K562 (cell line): Measurements from ENCODE around the gene ALK. TPM values are rescaled to one million over a fixed set of nuclear protein-coding genes. Genes with fewer than 3 reads are reported as not detected.

Experiments
- ATAC-seq: fragments of 200-7000 bp; cut with Tn5 transposase; 3 replicates; pipeline ENCODE4 v1.9.1; 2020; ENCODE audit warnings: moderate library complexity
- BruUV-seq: library from RNA; stranded (reverse); fragments of 400-500 nt; replicated peaks from 2 replicates; lab custom pipeline; 2021; lab: Mats Ljungman, UMichigan
- CTCF ChIA-PET: fragments of 300-600 bp; formaldehyde crosslinking; extraction: SDS; loops from one replicate; lab custom pipeline; 2021; ENCODE audit warnings: low intra/inter-chr PET ratio; lab: Yijun Ruan, JAX
- POLR2A ChIA-PET: fragments of 300-600, 350-650 bp; sonication (Branson Sonifier 250); formaldehyde crosslinking; extraction: SDS; loops from one replicate; lab custom pipeline; 2021; ENCODE audit warnings: antibody characterized with exemption, inconsistent platforms; lab: Yijun Ruan, JAX
- DNase-seq, 4 experiments: peaks; one replicate each; pipeline versions ENCODE4 v3.0.0 to v3.0.0-alpha.2; 2011 to 2018; ENCODE audit warnings: low spot score in 3 of 4, mixed read lengths in 3 of 4; ENCODE audit errors: extremely low read depth in 1 of 4
- FAIRE-seq: peaks from 2 replicates; lab custom pipeline; 2011; peaks lifted over from hg19 to GRCh38; lab: Jason Lieb, UNC
- H2AFZ ChIP-seq: 2 replicates; pipeline ENCODE4 v1.6.0; 2011; ENCODE audit warnings: low read depth, low read length, control low read depth, inconsistent platforms
- H3K27ac ChIP-seq: fragments of 200-600 bp; 3 replicates; pipeline ENCODE4 v1.8.0; 2011; ENCODE audit warnings: low read depth, mild to moderate bottlenecking, control low read depth, inconsistent platforms, low read length, moderate library complexity, mixed read lengths; ENCODE audit errors: extremely low read depth
- H3K27me3 ChIP-seq, 2 experiments: fragments of 300-600 bp in 1 of 2; 2 replicates in 1 of 2; 3 replicates in 1 of 2; pipeline versions ENCODE4 v1.6.0 to v1.8.0; 2011; ENCODE audit warnings: inconsistent platforms in 2 of 2, low read length in 2 of 2, mild to moderate bottlenecking in 1 of 2, mixed read lengths in 1 of 2, moderate library complexity in 1 of 2; ENCODE audit not compliant: control insufficient read depth in 2 of 2, insufficient read depth in 2 of 2
- H3K36me3 ChIP-seq: fragments of 300-600 bp; 3 replicates; pipeline ENCODE4 v1.8.0; 2011; ENCODE audit warnings: mild to moderate bottlenecking, low read length, inconsistent platforms; ENCODE audit not compliant: control insufficient read depth, insufficient read depth
- H3K4me1 ChIP-seq, 2 experiments: fragments of 200-600 bp in 1 of 2; replicated peaks in 1 of 2; 2 replicates in 1 of 2; 3 replicates in 1 of 2; pipeline versions ENCODE4 v1.5.1 to v1.8.0; 2011; ENCODE audit warnings: inconsistent platforms in 2 of 2, low read length in 2 of 2, mild to moderate bottlenecking in 1 of 2, mixed read lengths in 1 of 2, moderate library complexity in 1 of 2; ENCODE audit not compliant: control insufficient read depth in 2 of 2, insufficient read depth in 2 of 2
- H3K4me2 ChIP-seq: 2 replicates; pipeline ENCODE4 v1.6.1; 2011; ENCODE audit warnings: low read length, control low read depth, inconsistent platforms, mixed read lengths; ENCODE audit not compliant: insufficient read depth
- H3K4me3 ChIP-seq: fragments of 200-600 bp; sonication (generic), shearing (Covaris generic); 2 replicates; pipeline ENCODE4 v1.5.1; 2016; ENCODE audit warnings: control low read depth, inconsistent platforms
- H3K79me2 ChIP-seq: fragments of 200-600 bp; 3 replicates; pipeline ENCODE4 v1.8.0; 2011; ENCODE audit warnings: low read length, inconsistent platforms; ENCODE audit not compliant: control insufficient read depth, insufficient read depth
- H3K9ac ChIP-seq, 2 experiments: 2 replicates each; pipeline versions ENCODE4 v1.6.0 to v1.6.1; 2011; ENCODE audit warnings: low read depth in 2 of 2, low read length in 2 of 2, control low read depth in 1 of 2, inconsistent platforms in 1 of 2, mild to moderate bottlenecking in 1 of 2, mixed read lengths in 1 of 2; ENCODE audit not compliant: insufficient read depth in 1 of 2
- H3K9me1 ChIP-seq: one replicate; pipeline ENCODE4 v1.6.0; 2011; ENCODE audit warnings: inconsistent platforms, mild to moderate bottlenecking, low read length, moderate library complexity; ENCODE audit not compliant: control insufficient read depth, insufficient read depth
- H3K9me3 ChIP-seq: replicated peaks from 2 replicates; pipeline ENCODE4 v1.5.1; 2011; ENCODE audit warnings: low read depth, low read length, inconsistent platforms; ENCODE audit not compliant: control insufficient read depth, insufficient read depth
- H4K20me1 ChIP-seq: replicated peaks from 2 replicates; pipeline ENCODE4 v1.6.1; 2011; ENCODE audit warnings: low read length, inconsistent platforms, mixed read lengths; ENCODE audit not compliant: control insufficient read depth, insufficient read depth
- CAMTA2 ChIP-seq: fragments of 250-450 bp; sonication (Bioruptor Pico); conservative IDR thresholded peaks from 2 replicates; pipeline ENCODE4 v1.5.1; 2022
- CHCHD3 ChIP-seq: fragments of 250-450 bp; sonication (Bioruptor Pico); IDR thresholded peaks from 2 replicates; pipeline ENCODE4 v2.1.2; 2022; ENCODE audit warnings: mild to moderate bottlenecking
- NR2C2 ChIP-seq, 2 experiments: fragments of 200-800 bp in 1 of 2; sonication (Bioruptor generic) in 1 of 2; sonication (generic) in 1 of 2; formaldehyde crosslinking in 1 of 2; IDR thresholded peaks; 2 replicates each; pipeline versions ENCODE4 v1.6.1 to v1.8.0; 2016 to 2022; ENCODE audit warnings: mild to moderate bottlenecking in 1 of 2, missing compliant biosample characterization in 1 of 2, missing genetic modification characterization in 1 of 2, missing genetic modification reagents in 1 of 2
- SRF ChIP-seq, 2 experiments: fragments of 250-450, 450-650 bp in 1 of 2; sonication (Bioruptor Pico) in 1 of 2; sonication (generic) in 1 of 2; formaldehyde crosslinking; IDR thresholded peaks; 2 replicates each; pipeline versions ENCODE4 v1.5.0 to v1.5.1; 2020 to 2022; ENCODE audit warnings: mild to moderate bottlenecking in 1 of 2, missing genetic modification reagents in 1 of 2
- TSC22D4 ChIP-seq: fragments of 450-650 bp; IDR thresholded peaks from 2 replicates; pipeline ENCODE4 v1.6.1; 2016; ENCODE audit warnings: missing genetic modification characterization, missing biosample characterization, control low read depth
- WGBS: fragments of 100-300 bp; shearing (Covaris generic); methylation state at CpG from one replicate; pipeline ENCODE4 v1.1.6; 2016; ENCODE audit warnings: low coverage, mixed read lengths; ENCODE audit not compliant: insufficient coverage; ENCODE audit errors: missing lambda C conversion rate; 5-methylcytosine and 5-hydroxymethylcytosine counted together
- in situ Hi-C: fragments of 300-500 bp; cut with MboI; formaldehyde crosslinking; loops from 4 replicates; pipeline ENCODE4 v1.15.0; 2018; ENCODE audit warnings: inconsistent platforms, mixed read lengths
- intact Hi-C: fragments of 100-400 bp; cut with micrococcal nuclease; formaldehyde crosslinking; loops from 2 replicates; pipeline ENCODE4 v1.14.2; 2022
- polyA plus RNA-seq, 8 experiments: library from polyadenylated mRNA; depleted of rRNA in 4 of 8; stranded (reverse) in 5 of 8; unstranded in 3 of 8; fragments of >200 nt; fragmentation: Nextera tagmentation in 2 of 8; fragmentation: Illumina TruSeq in 1 of 8; extraction: Ambion mirVana in 2 of 8; extraction: Trizol in 1 of 8; gene quantifications; 2 replicates each; pipeline versions ENCODE4 v1.2.1 to v1.2.3, GENCODE V29; 2011 to 2014; ENCODE audit warnings: inconsistent platforms in 1 of 8, missing spikeins in 1 of 8
- total RNA-seq, 7 experiments: library from RNA; depleted of rRNA in 6 of 7; stranded (reverse); fragments of >200 nt in 6 of 7; fragmentation: Illumina TruSeq in 2 of 7; extraction: Trizol in 2 of 7; gene quantifications; 2 replicates each; pipeline versions ENCODE4 v1.2.1 to v1.2.3, GENCODE V29; 2011 to 2021; ENCODE audit warnings: low replicate concordance in 1 of 7
- TF ChIP-seq, protein P1 (sequence below): fragments of 250-450 bp; sonication (Bioruptor Pico); IDR thresholded peaks from 2 replicates; pipeline ENCODE4 v1.5.0; 2021; ENCODE audit warnings: mild to moderate bottlenecking, moderate library complexity
- TF ChIP-seq, protein P2 (sequence below): sonication (generic); formaldehyde crosslinking; IDR thresholded peaks from 2 replicates; pipeline ENCODE4 v1.4.0; 2020; ENCODE audit warnings: mild to moderate bottlenecking, missing genetic modification reagents
- TF ChIP-seq, protein P3 (sequence below): fragments of 250-450 bp; sonication (Bioruptor Pico); IDR thresholded peaks from 2 replicates; pipeline ENCODE4 v1.8.0; 2022; ENCODE audit warnings: moderate library complexity, mild to moderate bottlenecking, inconsistent platforms

ALK gene
- total and polyA plus RNA-seq, 9 of the 15 experiments (the other 6 are each of a cell fraction or from before 2014, with no cell fraction given), result not detected

DNA sequence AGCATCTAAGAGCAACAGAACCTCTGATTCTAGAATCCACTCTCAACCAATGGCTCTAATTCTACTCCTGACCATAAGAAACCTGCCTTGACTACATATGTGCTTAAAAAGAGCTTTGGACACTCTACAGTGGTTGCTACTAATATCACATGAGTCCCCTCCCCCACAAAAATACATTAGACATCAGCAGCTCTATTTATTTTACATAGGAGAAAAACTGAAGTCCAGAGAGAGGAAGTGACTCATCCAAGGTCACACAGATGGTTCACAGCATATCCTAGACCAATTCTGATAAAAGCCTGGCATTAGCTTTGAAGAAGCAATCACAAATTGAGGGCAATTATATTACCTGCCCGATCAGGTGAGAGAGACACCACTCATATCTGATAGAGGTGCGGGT lies 49.8 kb downstream of the ALK start:
- no TSS peak for BruUV-seq
- Histone ChIP-seq H3K27ac (no peak overlapping the region), H4K20me1 (no peaks in the 10 kb centered on the region), H2AFZ (no peak overlapping the region), H3K9me1 (no peaks in the 10 kb centered on the region), H3K9me3 (no peaks in the 10 kb centered on the region; the same call in 1 of the 2 replicates), H3K4me3 (no peak overlapping the region), H3K27me3 (no peaks in the 10 kb centered on the region; a peak in 1 of 5 replicates), H3K4me1 (no peaks in the 10 kb centered on the region), H3K9ac (no peak overlapping the region), H3K79me2 (no peaks in the 10 kb centered on the region), H3K4me2 (no peak overlapping the region), H3K36me3 (no peaks in the 10 kb centered on the region)
- DNase-seq, result no peak
- POLR2A ChIA-PET, result no interaction called here
- WGBS, result 0% methylated on average over 2 of the region's 2 CpGs
- ATAC-seq, result no peak
- TF ChIP-seq CAMTA2 (CRISPR knock-in tag), result no peak
- intact Hi-C loops, result no loop called here
- CTCF ChIA-PET, result no interaction called here
- in situ Hi-C loops, result no loop called here
- FAIRE-seq, result no peak

DNA sequence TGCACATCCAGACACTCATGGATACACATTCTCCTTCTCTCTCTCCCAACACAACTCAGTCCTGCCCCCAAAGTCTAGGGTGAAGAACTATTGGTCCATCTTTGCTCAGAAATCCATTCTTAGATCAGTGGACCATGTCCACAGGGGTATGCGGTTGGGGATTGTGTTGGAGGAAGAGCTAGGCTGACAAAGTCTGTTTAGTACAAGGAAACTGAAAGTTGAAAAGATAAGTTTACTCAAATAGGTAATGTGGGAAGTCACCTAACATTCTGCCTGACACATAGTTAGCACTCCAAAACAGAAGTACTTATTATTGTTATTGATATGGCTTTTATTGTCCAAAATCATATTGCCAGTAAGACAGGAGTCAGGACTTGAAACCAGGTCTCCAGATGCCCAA lies 55.9 kb downstream of the ALK start:
- no peaks in the 10 kb centered on the region for H3K9me1 ChIP-seq
- H4K20me1 ChIP-seq, result no peaks in the 10 kb centered on the region
- ChIA-PET CTCF (no interaction called here), POLR2A (interaction anchor here (1.0 kb wide), 1 partner anchor 69 kb away, joined by 3 read pairs; no protein-coding TSS in a partner anchor)
- no peaks in the 10 kb centered on the region for H3K9me3 ChIP-seq
- H3K4me1 ChIP-seq, result no peaks in the 10 kb centered on the region
- H3K4me3 ChIP-seq, result no peak overlapping the region
- H3K36me3 ChIP-seq, result no peaks in the 10 kb centered on the region
- no peak overlapping the region for H3K9ac ChIP-seq
- intact Hi-C loops, result no loop called here
- H3K79me2 ChIP-seq, result no peaks in the 10 kb centered on the region
- WGBS, result 0% methylated on average over 1 of the region's 1 CpG
- no peaks in the 10 kb centered on the region for H3K27me3 ChIP-seq
- ATAC-seq (no peak), FAIRE-seq (no peak), DNase-seq (no peak)
- in situ Hi-C loops, result no loop called here
- no TSS peak for BruUV-seq
- no peak overlapping the region for H3K4me2 ChIP-seq
- no peak overlapping the region for H3K27ac ChIP-seq
- H2AFZ ChIP-seq, result no peak overlapping the region
- TF ChIP-seq, protein P1, sequence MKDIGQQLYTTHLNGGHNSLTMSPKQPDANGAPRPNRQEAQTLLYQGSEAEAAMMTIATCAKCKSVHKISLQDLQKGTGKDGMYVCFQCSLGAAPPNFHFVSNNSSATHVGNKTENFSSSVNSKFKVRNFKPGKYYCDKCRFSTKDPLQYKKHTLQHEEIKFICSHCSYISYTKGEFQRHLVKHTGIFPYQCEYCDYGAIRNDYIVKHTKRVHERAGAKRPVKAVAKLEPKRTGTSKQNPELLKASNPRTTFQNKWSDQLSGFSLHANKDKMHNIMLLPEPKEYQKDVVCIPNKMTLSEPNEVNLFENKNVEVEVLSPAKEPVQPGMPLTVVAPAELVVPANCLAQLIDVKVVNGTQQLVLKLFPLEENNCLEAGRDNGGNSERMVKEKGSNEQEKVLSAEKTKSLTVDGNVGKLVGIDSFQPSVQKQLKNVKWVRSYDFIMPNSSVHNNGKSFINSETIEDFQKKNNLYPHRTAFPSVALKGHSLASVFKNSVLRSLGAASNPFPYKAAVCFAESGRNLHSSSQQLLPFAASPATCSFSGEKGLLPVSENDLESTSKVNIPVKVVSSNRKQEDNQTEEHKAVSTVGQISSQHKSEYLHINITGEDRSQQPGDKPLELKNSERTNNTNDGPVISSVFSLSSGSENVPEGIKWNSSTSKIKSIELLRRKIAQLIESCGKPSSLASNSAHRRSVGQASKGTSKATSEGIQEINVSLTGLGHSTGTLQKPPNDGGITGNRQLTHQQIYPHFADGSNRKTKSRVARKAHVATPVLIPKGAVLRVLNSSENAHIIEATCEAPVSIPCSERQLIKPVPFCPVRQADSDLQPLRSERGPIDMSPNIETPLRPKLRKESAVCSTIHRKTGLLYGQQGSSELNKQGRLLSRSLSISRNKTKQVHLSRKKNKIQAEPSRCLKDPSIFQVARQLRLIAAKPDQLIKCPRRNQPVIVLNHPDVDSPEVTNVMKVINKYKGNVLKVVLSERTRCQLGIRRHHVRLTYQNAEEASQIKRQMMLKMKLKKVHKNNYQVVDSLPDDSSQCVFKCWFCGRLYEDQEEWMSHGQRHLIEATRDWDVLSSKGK (CRISPR knock-in tag), result no peak
- no peak for TF ChIP-seq CHCHD3
- TF ChIP-seq, protein P2, sequence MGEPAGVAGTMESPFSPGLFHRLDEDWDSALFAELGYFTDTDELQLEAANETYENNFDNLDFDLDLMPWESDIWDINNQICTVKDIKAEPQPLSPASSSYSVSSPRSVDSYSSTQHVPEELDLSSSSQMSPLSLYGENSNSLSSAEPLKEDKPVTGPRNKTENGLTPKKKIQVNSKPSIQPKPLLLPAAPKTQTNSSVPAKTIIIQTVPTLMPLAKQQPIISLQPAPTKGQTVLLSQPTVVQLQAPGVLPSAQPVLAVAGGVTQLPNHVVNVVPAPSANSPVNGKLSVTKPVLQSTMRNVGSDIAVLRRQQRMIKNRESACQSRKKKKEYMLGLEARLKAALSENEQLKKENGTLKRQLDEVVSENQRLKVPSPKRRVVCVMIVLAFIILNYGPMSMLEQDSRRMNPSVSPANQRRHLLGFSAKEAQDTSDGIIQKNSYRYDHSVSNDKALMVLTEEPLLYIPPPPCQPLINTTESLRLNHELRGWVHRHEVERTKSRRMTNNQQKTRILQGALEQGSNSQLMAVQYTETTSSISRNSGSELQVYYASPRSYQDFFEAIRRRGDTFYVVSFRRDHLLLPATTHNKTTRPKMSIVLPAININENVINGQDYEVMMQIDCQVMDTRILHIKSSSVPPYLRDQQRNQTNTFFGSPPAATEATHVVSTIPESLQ, result no peak
- TF ChIP-seq TSC22D4 (tag), result no peak
- no peak for TF ChIP-seq NR2C2 (CRISPR knock-in tag; IDR thresholded peaks at IDR 0.05)
- TF ChIP-seq NR2C2 (tag; IDR thresholded peaks at IDR 0.05), result no peak
- TF ChIP-seq SRF (CRISPR knock-in tag; IDR thresholded peaks at IDR 0.05), result no peak
- TF ChIP-seq, protein P3, sequence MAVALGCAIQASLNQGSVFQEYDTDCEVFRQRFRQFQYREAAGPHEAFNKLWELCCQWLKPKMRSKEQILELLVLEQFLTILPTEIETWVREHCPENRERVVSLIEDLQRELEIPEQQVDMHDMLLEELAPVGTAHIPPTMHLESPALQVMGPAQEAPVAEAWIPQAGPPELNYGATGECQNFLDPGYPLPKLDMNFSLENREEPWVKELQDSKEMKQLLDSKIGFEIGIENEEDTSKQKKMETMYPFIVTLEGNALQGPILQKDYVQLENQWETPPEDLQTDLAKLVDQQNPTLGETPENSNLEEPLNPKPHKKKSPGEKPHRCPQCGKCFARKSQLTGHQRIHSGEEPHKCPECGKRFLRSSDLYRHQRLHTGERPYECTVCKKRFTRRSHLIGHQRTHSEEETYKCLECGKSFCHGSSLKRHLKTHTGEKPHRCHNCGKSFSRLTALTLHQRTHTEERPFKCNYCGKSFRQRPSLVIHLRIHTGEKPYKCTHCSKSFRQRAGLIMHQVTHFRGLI (CRISPR knock-in tag), result no peak
